K562 (cell line): Measurements from ENCODE around the gene APOC4. TPM values are rescaled to one million over a fixed set of nuclear protein-coding genes. Genes with fewer than 3 reads are reported as not detected.
A peak's percentile ranks its signal among the peaks of the same experiment; 100 is the strongest.

Experiments
- DEAF1 ChIP-seq: fragments of 450-650 bp; formaldehyde crosslinking; IDR thresholded peaks from 2 replicates; pipeline ENCODE4 v1.4.0; 2020; ENCODE audit warnings: mild to moderate bottlenecking, moderate library complexity
- EGR1 ChIP-seq: fragments of 450-650 bp; conservative IDR thresholded peaks from 2 replicates; pipeline ENCODE4 v1.6.1; 2017; ENCODE audit warnings: mild to moderate bottlenecking
- FOSL1 ChIP-seq: fragments of 200-800 bp; sonication (Bioruptor generic); conservative IDR thresholded peaks from 2 replicates; pipeline ENCODE4 v1.6.1; 2016; ENCODE audit warnings: missing genetic modification characterization, missing compliant biosample characterization
- HDAC1 ChIP-seq, 2 experiments: fragments of 450-650 bp; IDR thresholded peaks; 2 replicates each; pipeline ENCODE4 v1.6.1; 2016 to 2017; ENCODE audit warnings: inconsistent platforms in 1 of 2, mild to moderate bottlenecking in 1 of 2, moderate library complexity in 1 of 2
- MBD2 ChIP-seq: sonication (generic); IDR thresholded peaks from 2 replicates; pipeline ENCODE4 v1.6.1; 2016; ENCODE audit warnings: low read depth, borderline replicate concordance
- POLR2G ChIP-seq: fragments of 200-400 bp; formaldehyde crosslinking; IDR thresholded peaks from 2 replicates; pipeline ENCODE4 v1.6.1; 2017; ENCODE audit warnings: low read depth, mild to moderate bottlenecking, antibody characterized with exemption, low read length, moderate library complexity
- SIN3A ChIP-seq, 2 experiments: fragments of 150-350 bp in 1 of 2; IDR thresholded peaks; 2 replicates each; pipeline ENCODE4 v1.6.1; 2011 to 2016; ENCODE audit warnings: borderline replicate concordance in 2 of 2, low read depth in 2 of 2, low read length in 2 of 2, mild to moderate bottlenecking in 2 of 2, moderate library complexity in 2 of 2; ENCODE audit not compliant: control insufficient read depth in 1 of 2
- SMARCC2 ChIP-seq: fragments of 450-650 bp; IDR thresholded peaks from 2 replicates; pipeline ENCODE4 v1.6.1; 2017; ENCODE audit warnings: antibody characterized with exemption, moderate library complexity, mild to moderate bottlenecking, low read depth
- SP1 ChIP-seq: sonication (generic); formaldehyde crosslinking; IDR thresholded peaks from 2 replicates; pipeline ENCODE4 v1.8.1; 2022; ENCODE audit warnings: mild to moderate bottlenecking, missing genetic modification reagents
- SUPT5H ChIP-seq: fragments of 450-650 bp; IDR thresholded peaks from 2 replicates; pipeline ENCODE4 v1.6.1; 2016
- TAF1 ChIP-seq: IDR thresholded peaks from 2 replicates; pipeline ENCODE4 v1.6.1; 2011; ENCODE audit warnings: mild to moderate bottlenecking, low read length, moderate library complexity; ENCODE audit not compliant: insufficient read depth, control insufficient read depth, severe bottlenecking; ENCODE audit errors: extremely low read depth
- TAF7 ChIP-seq: fragments of 450-650 bp; IDR thresholded peaks from 2 replicates; pipeline ENCODE4 v1.6.1; 2016; ENCODE audit warnings: missing genetic modification characterization, missing compliant biosample characterization
- ZBTB40 ChIP-seq, 2 experiments: fragments of 450-650 bp in 1 of 2; sonication (generic) in 1 of 2; formaldehyde crosslinking in 1 of 2; IDR thresholded peaks; 2 replicates each; pipeline versions ENCODE4 v1.7.1 to v1.9.0; 2016 to 2022; ENCODE audit warnings: inconsistent platforms in 1 of 2, mild to moderate bottlenecking in 1 of 2, missing genetic modification reagents in 1 of 2
- polyA plus RNA-seq, 8 experiments: library from polyadenylated mRNA; depleted of rRNA in 4 of 8; stranded (reverse) in 5 of 8; unstranded in 3 of 8; fragments of >200 nt; fragmentation: Nextera tagmentation in 2 of 8; fragmentation: Illumina TruSeq in 1 of 8; extraction: Ambion mirVana in 2 of 8; extraction: Trizol in 1 of 8; gene quantifications; 2 replicates each; pipeline versions ENCODE4 v1.2.1 to v1.2.3, GENCODE V29; 2011 to 2014; ENCODE audit warnings: inconsistent platforms in 1 of 8, missing spikeins in 1 of 8
- total RNA-seq, 7 experiments: library from RNA; depleted of rRNA in 6 of 7; stranded (reverse); fragments of >200 nt in 6 of 7; fragmentation: Illumina TruSeq in 2 of 7; extraction: Trizol in 2 of 7; gene quantifications; 2 replicates each; pipeline versions ENCODE4 v1.2.1 to v1.2.3, GENCODE V29; 2011 to 2021; ENCODE audit warnings: low replicate concordance in 1 of 7

The APOC4 gene
- total and polyA plus RNA-seq, 9 of the 15 experiments (the other 6 are each of a cell fraction or from before 2014, with no cell fraction given), result 0.46 TPM; not detected in 8

GRCh38 chr19:44905437-44906160 is 36.4 kb upstream of the APOC4 start, which contains the start of gene APOE (continued):
- TF ChIP-seq ZBTB40 (IDR thresholded peaks at IDR 0.05), result 0 out of 2 replicates have a peak, but pooled peaks have one; percentile 18
- no peak for TF ChIP-seq ZBTB40 (CRISPR knock-in tag; IDR thresholded peaks at IDR 0.05)
- TF ChIP-seq SP1 (CRISPR knock-in tag), result no peak
- TF ChIP-seq SMARCC2, result no peak
- TF ChIP-seq HDAC1 (IDR thresholded peaks at IDR 0.05), result 0 out of 4 replicates have a peak, but pooled peaks of 1 of the 2 experiments have one; percentile 7
- peak; percentile 54 for TF ChIP-seq SUPT5H
- TF ChIP-seq TAF1, result no peak
- no peak for TF ChIP-seq FOSL1 (tag)
- TF ChIP-seq POLR2G, result peak; percentile 76
- peak; percentile 53; the same call in 1 of the 2 replicates for TF ChIP-seq TAF7 (tag)
- TF ChIP-seq SIN3A (IDR thresholded peaks at IDR 0.05; ENCODE audit: borderline replicate concordance in 2 of 2, control insufficient read depth in 1 of 2, low read depth in 2 of 2, low read length in 2 of 2), result 0 out of 4 replicates have a peak, but pooled peaks of 1 of the 2 experiments have one; percentile 28
- TF ChIP-seq MBD2, result no peak
- peak; percentile 50; the same call in 1 of the 2 replicates for TF ChIP-seq EGR1
- TF ChIP-seq DEAF1 (CRISPR knock-in tag), result no peak
